ENCODE results near the gene ZNF396. TPM values are rescaled to one million over a fixed set of nuclear protein-coding genes. Genes with fewer than 3 reads are reported as not detected.

ZNF396 gene
- total RNA-seq, 4 donors from 2014 or later, result 2.8 to 3.9 (median 3.1) TPM

- DNase-seq (ENCODE audit: low spot score in 2 of 2), result no peak
- Histone ChIP-seq H3K9me3 (no peaks in the 10 kb centered on the region), H3K27ac (no peak overlapping the region), H3K36me3 (no peaks in the 10 kb centered on the region), H3K4me1 (peaks cover 0 to 11% (median 0%) of the 10 kb centered on the region in 4 donors), H3K27me3 (no peaks in the 10 kb centered on the region), H3K4me3 (no peak overlapping the region)
- TF ChIP-seq CTCF (IDR thresholded peaks at IDR 0.05) (no peak), EP300 (IDR thresholded peaks at IDR 0.05) (no peak), POLR2A (IDR thresholded peaks at IDR 0.05) (no peak)
- WGBS, 2 donors, result 60 to 69% methylated on average over 3 of the region's 3 CpGs
Observed at GRCh38 chr18:35409911-35410310, 32.8 kb upstream of the ZNF396 start.

- no peaks in the 10 kb centered on the region for H3K9me3 ChIP-seq
- H3K4me3 ChIP-seq, result no peak overlapping the region
- peaks cover 0 to 11% (median 0%) of the 10 kb centered on the region in 4 donors for H3K4me1 ChIP-seq
- TF ChIP-seq EP300 (IDR thresholded peaks at IDR 0.05) (no peak), POLR2A (IDR thresholded peaks at IDR 0.05) (no peak), CTCF (IDR thresholded peaks at IDR 0.05) (no peak)
- 66 to 81% methylated on average over 5 of the region's 5 CpGs for WGBS, 2 donors
- no peaks in the 10 kb centered on the region for H3K36me3 ChIP-seq
- DNase-seq (ENCODE audit: low spot score in 2 of 2), result no peak
- H3K27me3 ChIP-seq, result no peaks in the 10 kb centered on the region
- H3K27ac ChIP-seq, result no peak overlapping the region
Observed at GRCh38 chr18:35408843-35409261, 31.7 kb upstream of the ZNF396 start.

- H3K9me3 ChIP-seq, result no peaks in the 10 kb centered on the region
- no peaks in the 10 kb centered on the region for H3K27me3 ChIP-seq
- WGBS, 2 donors, result 32 to 38% methylated on average over 5 of the region's 5 CpGs
- no peak overlapping the region for H3K4me3 ChIP-seq
- no peak overlapping the region for H3K27ac ChIP-seq
- TF ChIP-seq POLR2A (IDR thresholded peaks at IDR 0.05) (no peak), EP300 (IDR thresholded peaks at IDR 0.05) (no peak), CTCF (IDR thresholded peaks at IDR 0.05) (peak; percentile 56 to 79 (median 74))
- H3K4me1 ChIP-seq, result peaks cover 0 to 11% (median 0%) of the 10 kb centered on the region in 4 donors
- no peaks in the 10 kb centered on the region for H3K36me3 ChIP-seq
- peak in 1 of 2 donors; percentile 82 for DNase-seq (ENCODE audit: low spot score in 2 of 2)
Observed at GRCh38 chr18:35407871-35408481, 30.8 kb upstream of the ZNF396 start.

- Histone ChIP-seq H3K4me3 (no peak overlapping the region), H3K4me1 (peaks cover 0 to 11% (median 0%) of the 10 kb centered on the region in 4 donors), H3K36me3 (no peaks in the 10 kb centered on the region), H3K27ac (no peak overlapping the region), H3K27me3 (no peaks in the 10 kb centered on the region), H3K9me3 (no peaks in the 10 kb centered on the region)
- WGBS, 2 donors, result 89 to 91% methylated on average over 6 of the region's 6 CpGs
- no peak for TF ChIP-seq POLR2A (IDR thresholded peaks at IDR 0.05)
- no peak for TF ChIP-seq EP300 (IDR thresholded peaks at IDR 0.05)
- no peak for TF ChIP-seq CTCF (IDR thresholded peaks at IDR 0.05)
- no peak for DNase-seq (ENCODE audit: low spot score in 2 of 2)
Observed at GRCh38 chr18:35406666-35407065, 29.5 kb upstream of the ZNF396 start.

- whole genome bisulfite sequencing, 2 donors, result 85% methylated on average over 2 of the region's 2 CpGs
- Histone ChIP-seq H3K4me1 (no peaks in the 10 kb centered on the region), H3K4me3 (no peak overlapping the region), H3K27me3 (no peaks in the 10 kb centered on the region), H3K36me3 (no peaks in the 10 kb centered on the region), H3K9me3 (no peaks in the 10 kb centered on the region), H3K27ac (no peak overlapping the region)
- TF ChIP-seq EP300 (IDR thresholded peaks at IDR 0.05) (no peak), CTCF (IDR thresholded peaks at IDR 0.05) (no peak), POLR2A (IDR thresholded peaks at IDR 0.05) (no peak)
- no peak for DNase-seq (ENCODE audit: low spot score in 2 of 2)
Observed at GRCh38 chr18:35397976-35398375, 20.8 kb upstream of the ZNF396 start.
